Posterior vena cava (tissue), 2 donors: ENCODE results near the gene ELP2. TPM values are rescaled to one million over a fixed set of nuclear protein-coding genes. Genes with fewer than 3 reads are reported as not detected.
"Not testable (repeated sequence)": the region's sequence is repeated elsewhere in the genome, so short reads cannot be mapped to it uniquely, and the experiment has no call there.

Experiments
- DNase-seq: peaks from one replicate; pipeline ENCODE4 v3.0.0-alpha.2; 2020; ENCODE audit warnings: low spot score
- intact Hi-C, 2 donors: fragments of 100-400 bp; cut with DNase I; formaldehyde crosslinking; loops; one replicate each; pipeline versions ENCODE4 v1.14.1 to v1.14.2; 2022 to 2023
- long read RNA-seq, 2 donors: library from polyadenylated mRNA; unstranded; transcript quantifications; one replicate each; pipeline ENCODE4 v2.0.0, GENCODE V29; 2020 to 2021
- total RNA-seq, 2 donors: library from RNA; stranded (reverse); fragmentation: NEBNext Ultra II Directional; extraction: Animal tissue kit (Norgen Biotek cat#: 25700); gene quantifications; one replicate each; pipeline ENCODE4 v1.2.1, GENCODE V29; 2021
- donor health status: DM: yes; HTN: yes; CAD: no.
- donor health status: DM: yes; HTN: yes; CAD: no.

The ELP2 gene, protein sequence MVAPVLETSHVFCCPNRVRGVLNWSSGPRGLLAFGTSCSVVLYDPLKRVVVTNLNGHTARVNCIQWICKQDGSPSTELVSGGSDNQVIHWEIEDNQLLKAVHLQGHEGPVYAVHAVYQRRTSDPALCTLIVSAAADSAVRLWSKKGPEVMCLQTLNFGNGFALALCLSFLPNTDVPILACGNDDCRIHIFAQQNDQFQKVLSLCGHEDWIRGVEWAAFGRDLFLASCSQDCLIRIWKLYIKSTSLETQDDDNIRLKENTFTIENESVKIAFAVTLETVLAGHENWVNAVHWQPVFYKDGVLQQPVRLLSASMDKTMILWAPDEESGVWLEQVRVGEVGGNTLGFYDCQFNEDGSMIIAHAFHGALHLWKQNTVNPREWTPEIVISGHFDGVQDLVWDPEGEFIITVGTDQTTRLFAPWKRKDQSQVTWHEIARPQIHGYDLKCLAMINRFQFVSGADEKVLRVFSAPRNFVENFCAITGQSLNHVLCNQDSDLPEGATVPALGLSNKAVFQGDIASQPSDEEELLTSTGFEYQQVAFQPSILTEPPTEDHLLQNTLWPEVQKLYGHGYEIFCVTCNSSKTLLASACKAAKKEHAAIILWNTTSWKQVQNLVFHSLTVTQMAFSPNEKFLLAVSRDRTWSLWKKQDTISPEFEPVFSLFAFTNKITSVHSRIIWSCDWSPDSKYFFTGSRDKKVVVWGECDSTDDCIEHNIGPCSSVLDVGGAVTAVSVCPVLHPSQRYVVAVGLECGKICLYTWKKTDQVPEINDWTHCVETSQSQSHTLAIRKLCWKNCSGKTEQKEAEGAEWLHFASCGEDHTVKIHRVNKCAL
- 10 to 100 TPM; 58.2 to 65.6 TPM for total RNA-seq
- long read RNA-seq, donor 1, full-length matches to known transcripts = 15 of 21 reads
- long read RNA-seq, donor 1, partial matches to known transcripts = 1 of 21 reads
- long read RNA-seq, donor 1, other reads (novel, unspliced or antisense) = 5 of 21 reads
- long read RNA-seq, donor 2, full-length matches to known transcripts = 34 of 54 reads
- long read RNA-seq, donor 2, partial matches to known transcripts = 6 of 54 reads
- long read RNA-seq, donor 2, other reads (novel, unspliced or antisense) = 14 of 54 reads

DNA sequence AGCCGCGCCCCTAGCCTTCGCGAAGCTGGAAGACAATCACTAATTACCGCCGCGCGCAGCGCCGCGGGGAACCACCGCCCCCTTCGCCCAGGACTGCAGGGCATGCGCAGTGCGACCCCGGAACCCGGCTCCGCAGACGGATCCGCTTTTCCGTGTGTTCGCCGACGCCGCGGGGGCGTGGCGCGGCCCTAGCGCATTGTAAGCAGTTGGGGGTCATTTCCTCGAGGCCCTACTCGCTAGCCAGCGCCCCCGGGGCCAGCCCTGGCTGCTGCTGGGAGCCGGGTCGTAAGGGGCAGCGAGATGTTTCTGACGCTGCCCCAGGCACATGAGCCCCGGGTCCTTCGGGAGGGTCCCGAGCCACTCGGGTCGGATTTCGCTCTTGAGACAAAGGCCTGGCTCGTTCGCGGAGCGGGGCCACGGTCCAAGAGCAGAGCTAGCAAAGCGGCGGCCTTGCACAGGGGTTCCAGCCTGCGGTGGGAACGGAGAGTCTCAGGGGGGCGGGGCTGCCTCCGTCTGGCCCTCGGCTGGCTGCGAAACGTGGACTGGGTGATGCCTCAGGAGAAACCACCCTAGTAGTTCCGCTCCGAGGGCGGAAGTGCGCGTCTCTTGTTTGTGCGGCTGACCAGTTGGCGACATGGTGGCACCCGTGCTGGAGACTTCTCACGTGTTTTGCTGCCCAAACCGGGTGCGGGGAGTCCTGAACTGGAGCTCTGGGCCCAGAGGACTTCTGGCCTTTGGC, at the start of gene ELP2, which contains the start of gene SLC39A6:
Gene ELP2, plus strand, starts transcription at position 600 of the 739 bp plus-strand sequence. Its CDS starts 35 bp downstream, at position 635.
Gene SLC39A6, minus strand, starts transcription at position 41 of the 739 bp plus-strand sequence. CDS start 2,333 bp downstream, outside the sequence.
- intact Hi-C loops = no loop called here
- peak; percentile 99 for DNase-seq

GRCh38 chr18:36081118-36081517, 48.6 kb upstream of the ELP2 start:
- DNase-seq, intact Hi-C loops: not testable (repeated sequence)

GRCh38 chr18:36083729-36084128, 46.0 kb upstream of the ELP2 start:
- DNase-seq = no peak
- intact Hi-C loops = no loop called here

GRCh38 chr18:36085195-36085594, 44.5 kb upstream of the ELP2 start:
- no peak for DNase-seq
- intact Hi-C loops = no loop called here

DNA sequence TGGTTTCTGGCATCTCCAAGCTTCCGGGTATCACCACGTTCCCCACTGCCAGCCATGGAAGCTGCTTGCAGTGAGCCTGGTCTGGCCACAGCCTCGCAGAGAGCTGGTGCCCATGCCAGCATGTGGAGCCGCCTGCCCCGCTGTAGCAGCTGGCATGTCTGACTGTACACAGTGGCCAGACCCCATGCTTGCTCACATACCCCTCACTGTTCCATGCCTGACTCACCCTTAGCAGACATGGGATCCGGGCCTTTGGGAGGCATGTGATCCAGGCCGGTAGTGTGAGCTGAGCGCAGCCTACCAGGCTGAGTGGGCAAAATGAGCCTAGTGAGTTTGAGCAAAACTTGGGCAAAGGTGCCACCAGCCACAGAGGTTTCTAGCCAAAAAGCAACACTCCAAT, 43.5 kb upstream of the ELP2 start:
- intact Hi-C loops = no loop called here
- DNase-seq = no peak

GRCh38 chr18:36088256-36088655, 41.4 kb upstream of the ELP2 start:
- intact Hi-C loops = no loop called here

GRCh38 chr18:36089001-36089400, 40.7 kb upstream of the ELP2 start:
- intact Hi-C loops = no loop called here
- DNase-seq = no peak

More at GRCh38 chr18:36088256-36088655, 41.4 kb upstream of the ELP2 start:
- no peak for DNase-seq

GRCh38 chr18:36092116-36092515, 37.6 kb upstream of the ELP2 start:
- intact Hi-C loops = loop anchor here (10.0 kb wide), 1 partner anchor 193 kb away; no protein-coding TSS in a partner anchor
- DNase-seq = not testable (repeated sequence)

DNA sequence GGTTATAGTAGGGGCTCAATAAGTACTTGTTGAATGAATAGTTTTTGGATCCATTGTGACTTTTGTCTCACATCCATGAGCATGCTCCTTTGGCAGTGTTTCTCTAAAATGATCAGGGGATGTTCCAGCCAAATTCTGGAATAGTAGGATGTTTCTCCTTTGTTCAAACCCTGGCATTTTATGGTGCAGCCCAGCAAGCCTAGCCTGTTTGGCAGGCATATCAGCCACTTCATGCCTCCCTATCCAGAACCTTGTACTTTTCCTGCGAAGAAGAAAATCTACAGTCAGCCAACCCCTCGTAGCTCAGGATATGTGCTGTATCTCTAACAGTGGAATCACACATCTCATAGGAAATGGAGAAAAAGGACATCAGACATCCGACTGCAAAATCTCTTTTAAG, 35.3 kb upstream of the ELP2 start:
- intact Hi-C loops = loop anchor here (10.0 kb wide), 1 partner anchor 190 kb away; no protein-coding TSS in a partner anchor

DNA sequence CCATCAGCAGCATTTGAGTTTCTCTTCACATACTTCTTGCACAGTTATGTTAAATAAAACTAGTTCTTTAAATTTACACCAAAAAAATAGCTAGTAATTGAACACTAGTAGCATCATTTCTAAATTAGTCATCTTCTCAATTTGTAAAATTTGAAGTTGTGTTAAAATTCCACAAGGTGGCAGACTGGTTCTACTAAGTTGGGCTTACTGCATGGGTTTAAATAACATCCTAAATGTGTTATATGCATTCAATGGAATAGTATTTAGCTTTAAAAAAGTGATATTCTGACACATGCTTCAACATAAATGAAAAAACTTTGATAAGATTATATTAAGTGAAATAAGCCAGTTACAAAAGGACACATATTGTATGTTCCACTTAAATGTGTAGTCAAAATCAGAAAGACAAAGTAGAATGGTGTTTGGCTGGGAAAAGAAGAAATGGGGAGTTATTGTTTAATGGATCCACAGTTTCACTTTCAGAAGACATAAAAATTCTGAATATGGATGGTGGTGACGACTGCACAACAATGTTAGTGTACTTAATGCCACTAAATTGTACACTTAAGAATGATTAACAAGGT, 33.7 kb upstream of the ELP2 start:
- no peak for DNase-seq
- intact Hi-C loops = loop anchor here (10.0 kb wide), 1 partner anchor 189 kb away; no protein-coding TSS in a partner anchor

More for the DNA sequence above, 35.3 kb upstream of the ELP2 start:
- no peak for DNase-seq

DNA sequence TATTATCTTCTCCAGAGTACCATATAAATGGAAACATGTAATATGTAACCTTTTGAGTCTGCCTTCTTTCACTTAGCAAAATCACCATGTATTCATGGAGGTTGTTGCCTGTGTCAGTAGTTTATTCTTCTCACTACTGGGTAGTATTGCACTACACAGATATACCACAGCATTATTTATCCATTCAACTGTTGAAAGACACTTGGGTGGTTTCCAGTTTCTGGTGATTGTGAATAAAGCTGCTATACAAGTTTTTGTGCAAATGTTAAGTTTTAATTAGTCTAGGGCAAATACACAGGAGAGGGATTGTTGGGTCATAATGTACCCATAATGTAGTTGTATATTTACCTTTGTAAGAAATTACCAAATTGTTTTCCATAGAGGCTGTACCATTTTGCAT, 32.7 kb upstream of the ELP2 start:
- intact Hi-C loops = loop anchor here (10.0 kb wide), 1 partner anchor 188 kb away; no protein-coding TSS in a partner anchor
- DNase-seq = no peak

- intact Hi-C loops = loop anchor here (10.0 kb wide), 1 partner anchor 185 kb away; no protein-coding TSS in a partner anchor
- no peak for DNase-seq
Observed at GRCh38 chr18:36099311-36099710, 30.4 kb upstream of the ELP2 start.

GRCh38 chr18:36101943-36102342, 27.8 kb upstream of the ELP2 start:
- no peak for DNase-seq
- intact Hi-C loops = no loop called here

- intact Hi-C loops = no loop called here
- no peak for DNase-seq
Observed at GRCh38 chr18:36104749-36105148, 24.9 kb upstream of the ELP2 start.

- intact Hi-C loops = no loop called here
- no peak for DNase-seq
Observed at GRCh38 chr18:36107477-36107876, 22.2 kb upstream of the ELP2 start.

- intact Hi-C loops = no loop called here
- no peak for DNase-seq
Observed at GRCh38 chr18:36108196-36108595, 21.5 kb upstream of the ELP2 start.

DNA sequence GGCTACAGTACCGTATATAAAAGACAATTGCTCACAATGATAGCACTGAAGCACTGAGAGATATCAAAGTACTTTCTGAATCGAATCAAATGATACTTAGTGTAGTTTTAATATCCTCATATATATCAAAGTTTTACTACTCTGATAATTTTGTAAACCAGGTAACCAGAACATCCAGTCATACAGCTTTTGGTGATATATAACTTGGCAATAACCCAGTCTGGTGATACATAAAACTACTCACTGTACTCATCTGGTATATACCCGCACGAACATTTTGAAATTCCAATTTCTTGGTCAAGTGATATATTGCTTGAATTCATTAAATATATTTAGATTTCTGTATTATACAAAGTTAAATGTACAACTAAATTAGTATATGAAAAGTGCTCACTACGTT, 21.1 kb upstream of the ELP2 start:
- intact Hi-C loops = no loop called here

DNA sequence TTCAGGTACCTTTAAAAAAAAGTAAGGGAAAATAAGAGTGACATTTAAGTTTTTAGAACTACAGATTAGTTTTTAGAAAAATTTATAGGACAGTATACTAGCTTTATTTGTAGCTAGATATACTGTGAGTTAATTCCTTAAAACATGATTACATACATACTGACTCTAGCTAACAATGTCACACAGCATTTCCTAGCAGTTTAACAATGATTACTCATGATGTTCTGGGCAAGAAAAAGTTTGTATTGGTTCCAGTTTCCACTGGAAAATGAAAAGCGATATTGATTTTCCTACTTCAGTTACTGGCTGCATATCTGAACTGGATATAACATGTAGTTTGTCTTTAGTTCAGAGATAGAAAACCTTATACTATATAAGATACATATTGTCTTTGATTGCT, 20.0 kb upstream of the ELP2 start:
- DNase-seq = no peak
- intact Hi-C loops = no loop called here

More for the DNA sequence above, 21.1 kb upstream of the ELP2 start:
- DNase-seq = no peak
